8988T (cell line): ENCODE measurements around the gene TICAM1.
"Not testable (repeated sequence)": the region's sequence is repeated elsewhere in the genome, so short reads cannot be mapped to it uniquely, and the experiment has no call there.

Experiments
- DNase-seq: peaks from one replicate; pipeline ENCODE4 v3.0.0; 2011

The TICAM1 gene

DNA sequence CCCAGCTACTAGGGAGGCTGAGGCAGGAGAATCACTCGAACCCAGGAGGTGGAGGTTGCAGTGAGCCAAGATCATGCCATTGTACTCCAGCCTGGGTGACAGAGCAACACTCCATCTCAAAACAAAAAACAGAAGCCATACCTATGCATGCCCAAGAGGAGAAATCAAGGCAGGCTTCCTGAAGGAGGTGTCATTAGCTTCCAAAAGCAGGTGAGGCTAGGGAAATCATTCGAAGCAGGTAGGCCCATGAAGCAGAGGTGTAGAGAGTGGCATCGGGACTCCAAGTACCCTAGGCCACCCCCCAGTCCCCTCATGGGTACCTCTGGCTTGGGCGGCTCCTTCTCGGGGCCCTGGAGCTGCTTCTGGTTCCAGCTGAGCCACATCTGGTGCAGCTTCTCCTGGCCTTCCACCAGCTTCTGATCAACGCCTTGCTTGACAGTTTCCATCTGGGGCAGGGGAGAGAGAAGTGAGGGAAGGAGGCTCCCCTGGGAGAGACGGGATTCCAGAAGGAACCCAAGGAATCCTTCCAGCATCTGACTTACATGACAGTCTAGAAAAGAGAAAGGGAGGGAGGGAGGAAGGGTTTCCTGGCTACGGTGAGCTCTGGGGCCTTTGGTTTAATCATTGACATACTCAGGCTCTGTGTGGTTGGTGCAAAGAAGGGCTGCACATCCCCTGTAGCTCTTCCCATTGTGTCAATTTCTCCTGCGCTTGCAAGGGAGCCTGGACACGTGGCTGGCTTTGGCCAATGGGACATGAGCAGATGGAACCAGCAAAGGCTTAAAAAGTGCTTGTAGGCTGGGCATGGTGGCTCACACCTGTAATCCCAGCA, 13.1 kb upstream of the TICAM1 start:
- DNase-seq = no peak

DNA sequence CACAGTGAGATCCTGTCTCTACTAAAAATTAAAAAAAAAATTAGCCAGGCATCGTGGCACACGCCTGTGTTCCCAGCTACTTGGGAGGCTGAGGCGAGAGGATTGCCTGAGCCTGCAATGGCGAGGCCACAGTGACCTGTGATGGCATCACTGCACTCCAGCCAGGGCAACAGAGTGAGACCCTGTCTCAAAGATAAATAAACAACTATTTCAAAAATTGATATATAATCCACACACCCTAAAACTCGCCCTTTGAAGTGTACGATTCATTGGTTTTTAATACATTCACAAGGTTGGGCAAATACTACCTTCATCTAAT, 12.1 kb upstream of the TICAM1 start:
- DNase-seq = no peak

DNA sequence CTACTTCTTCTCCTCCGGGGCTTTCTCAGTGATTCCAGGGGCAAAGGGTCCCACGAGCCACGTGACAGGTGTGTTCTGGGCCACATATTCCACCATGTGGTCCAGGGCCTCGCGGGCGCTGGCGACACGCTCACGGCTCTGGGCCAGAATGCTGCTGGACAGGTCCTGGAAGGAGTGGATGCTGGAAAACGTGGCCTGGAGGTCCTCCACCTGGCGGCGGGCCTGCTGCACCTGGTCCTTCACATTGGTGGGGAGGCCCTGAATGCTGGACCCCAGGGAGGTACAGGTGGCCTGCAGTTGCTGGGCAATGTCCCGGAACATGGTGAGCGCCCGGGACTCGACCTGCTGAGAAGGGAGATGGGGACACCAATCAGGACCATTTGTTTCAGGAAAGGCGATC, 7.7 kb upstream of the TICAM1 start:
- DNase-seq = no peak

DNA sequence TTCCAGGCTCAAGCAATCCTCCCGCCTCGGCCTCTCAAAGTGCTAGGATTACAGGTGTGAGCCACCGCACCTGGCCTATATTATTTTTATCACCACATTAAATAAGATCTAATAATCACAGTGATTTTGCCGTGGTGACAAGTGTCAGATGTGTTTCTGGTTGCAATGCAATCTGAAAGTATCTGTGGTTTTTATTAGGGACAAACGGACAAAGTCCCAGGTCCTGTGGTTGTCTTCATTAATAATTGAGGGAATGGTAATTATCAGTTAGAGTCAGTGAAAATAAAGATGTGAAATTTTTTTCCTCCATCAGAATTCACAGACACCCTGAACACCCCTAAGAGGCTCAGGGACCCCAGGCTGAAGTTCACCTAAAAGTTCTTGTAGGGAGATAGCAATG, 1.3 kb upstream of the TICAM1 start:
- no peak for DNase-seq

DNA sequence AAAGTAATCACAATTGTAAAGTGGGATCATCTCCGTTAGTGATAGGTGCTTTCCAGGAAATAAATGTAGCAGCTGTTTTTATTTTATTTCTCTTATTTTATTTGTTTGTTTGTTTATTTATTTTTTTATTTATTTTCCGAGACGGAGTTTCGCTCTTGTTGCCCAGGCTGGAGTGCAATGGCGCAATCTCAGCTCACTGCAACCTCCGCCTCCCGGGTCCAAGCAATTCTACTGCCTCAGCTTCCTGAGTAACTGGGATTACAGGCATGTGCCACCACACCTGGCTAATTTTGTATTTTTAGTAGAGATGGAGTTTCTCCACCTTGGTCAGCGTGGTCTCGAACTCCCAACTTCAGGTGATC, 448 bp upstream of the TICAM1 start:
- not testable (repeated sequence) for DNase-seq

DNA sequence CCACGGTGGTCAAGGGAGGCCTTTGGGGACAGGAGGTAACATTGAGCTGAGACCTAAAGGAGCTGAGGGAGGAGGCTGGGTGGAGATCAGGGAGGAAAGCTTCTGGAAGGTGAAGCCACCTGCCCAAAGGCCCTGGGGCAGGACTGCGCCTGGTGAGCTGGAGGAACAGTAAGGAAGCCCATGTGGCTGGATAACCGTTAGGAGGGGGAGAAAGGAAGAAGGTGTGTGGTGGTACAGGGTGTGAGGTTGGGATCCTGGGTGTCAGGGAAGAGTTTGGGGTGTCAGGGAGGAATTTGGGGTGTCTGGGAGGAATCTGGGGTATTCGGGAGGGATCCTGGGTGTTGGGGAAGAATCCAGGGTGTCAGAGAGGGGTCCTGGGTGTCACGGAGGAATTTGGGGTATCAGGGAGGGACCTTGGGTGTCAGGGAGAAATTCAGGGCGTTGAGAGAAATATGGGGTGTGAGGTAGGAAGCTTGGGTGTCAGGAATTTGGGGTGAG, 695 bp downstream of the TICAM1 start:
- no peak for DNase-seq

DNA sequence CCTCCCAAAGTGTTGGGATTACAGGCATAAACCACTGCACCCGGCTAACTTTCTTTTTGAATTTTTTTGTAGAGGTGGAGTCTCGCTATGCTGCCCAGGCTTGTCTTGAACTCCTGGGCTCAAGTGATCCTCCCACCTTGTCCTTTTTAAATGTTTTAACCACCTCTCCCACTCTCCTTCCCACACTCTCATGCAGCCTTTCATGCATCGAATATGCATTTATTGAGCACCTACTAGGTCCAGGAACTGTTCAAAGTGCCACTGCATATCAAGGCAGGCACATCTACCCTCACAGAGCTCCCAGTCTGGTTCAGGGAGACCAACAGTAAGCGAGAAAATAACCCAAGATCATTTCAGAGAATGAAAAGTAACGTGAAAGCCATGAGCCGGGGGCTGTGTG, 1.2 kb downstream of the TICAM1 start:
- no peak for DNase-seq

DNA sequence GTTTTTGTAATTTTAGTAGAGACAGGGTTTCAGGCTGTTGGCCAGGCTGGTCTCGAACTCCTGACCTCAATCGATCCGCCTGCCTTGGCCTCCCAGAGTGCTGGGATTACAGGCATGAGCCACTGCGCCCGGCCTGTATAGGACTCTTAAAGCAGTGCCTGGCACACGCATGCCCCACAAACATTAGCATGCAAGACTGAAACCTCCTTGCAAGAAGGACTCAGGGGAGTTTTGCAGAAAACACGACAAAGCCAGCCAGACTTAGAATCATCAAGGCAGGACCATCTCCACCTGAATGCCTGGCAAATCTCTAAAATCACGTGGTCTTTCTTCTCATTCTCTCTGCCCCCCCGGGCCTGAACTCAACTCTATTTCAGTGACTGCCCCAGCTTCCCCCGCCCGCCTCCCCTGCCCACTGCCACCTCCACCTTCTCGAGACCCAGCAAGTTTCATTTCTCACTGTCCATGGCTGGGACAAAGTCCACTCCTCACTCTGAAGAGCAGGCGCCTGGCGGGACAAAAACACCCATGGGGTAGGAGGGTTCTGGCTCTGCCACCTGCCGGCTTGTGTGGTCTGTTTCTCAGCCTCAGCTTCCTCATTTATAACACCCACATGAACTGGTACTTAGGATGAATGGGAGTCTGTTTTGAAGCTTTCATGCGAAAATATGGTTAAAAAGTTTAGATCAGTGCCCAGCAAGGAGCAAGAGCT, 2.4 kb downstream of the TICAM1 start:
- DNase-seq = no peak

DNA sequence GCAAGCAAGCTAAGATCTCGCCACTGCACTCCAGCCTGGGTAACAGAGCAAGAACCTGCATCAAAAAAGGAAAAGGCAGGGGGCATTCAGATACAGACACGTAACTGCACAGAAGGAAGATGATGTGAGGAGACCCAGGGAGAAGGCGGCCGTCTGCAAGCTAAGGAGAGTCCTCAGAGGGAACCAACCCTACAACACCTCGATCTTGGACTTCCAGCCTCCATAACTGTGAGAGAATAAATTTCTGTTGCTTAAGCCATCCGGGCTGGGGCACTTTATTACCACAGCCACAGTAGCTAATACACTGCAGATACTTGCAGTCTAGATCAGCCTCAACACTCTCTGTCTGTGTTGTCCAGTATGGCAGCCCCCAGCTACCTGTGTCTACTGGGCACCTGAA, 7.9 kb downstream of the TICAM1 start:
- DNase-seq = no peak

DNA sequence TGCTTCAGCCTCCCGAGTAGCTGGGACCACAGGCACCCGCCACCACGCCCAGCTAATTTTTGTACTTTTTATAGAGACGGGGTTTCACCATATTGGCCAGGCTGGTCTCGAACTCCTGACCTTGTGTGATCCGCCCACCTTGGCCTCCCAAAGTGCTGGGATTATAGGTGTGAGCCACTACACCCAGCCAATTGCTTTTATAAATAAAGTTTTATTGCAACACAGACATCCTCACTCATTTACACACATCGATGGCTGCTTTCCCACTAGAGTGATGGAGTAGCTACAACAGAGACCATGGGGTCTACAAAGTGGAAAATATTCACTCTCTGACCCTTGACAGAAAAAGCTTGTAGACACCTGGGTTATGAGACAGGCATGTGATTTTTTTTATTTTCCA, 9.2 kb downstream of the TICAM1 start:
- not testable (repeated sequence) for DNase-seq

DNA sequence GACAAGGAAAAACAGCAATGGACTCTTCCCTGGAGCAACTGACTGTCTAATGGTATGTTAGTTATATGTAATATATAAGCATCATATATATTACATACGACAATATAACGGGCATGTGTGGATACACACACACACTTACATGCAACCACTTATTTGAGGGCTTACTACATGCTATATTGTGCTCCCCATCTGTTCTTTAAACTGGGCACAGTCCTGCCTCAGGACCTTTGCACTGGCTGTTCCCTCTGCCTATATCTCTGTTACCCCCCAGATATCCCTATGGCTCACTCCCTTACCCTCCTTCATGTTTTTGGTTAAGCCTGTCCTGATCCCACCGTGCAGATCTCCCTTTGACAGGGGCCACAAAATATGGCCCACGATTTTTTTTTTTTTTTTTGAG, 10.2 kb downstream of the TICAM1 start:
- no peak for DNase-seq

DNA sequence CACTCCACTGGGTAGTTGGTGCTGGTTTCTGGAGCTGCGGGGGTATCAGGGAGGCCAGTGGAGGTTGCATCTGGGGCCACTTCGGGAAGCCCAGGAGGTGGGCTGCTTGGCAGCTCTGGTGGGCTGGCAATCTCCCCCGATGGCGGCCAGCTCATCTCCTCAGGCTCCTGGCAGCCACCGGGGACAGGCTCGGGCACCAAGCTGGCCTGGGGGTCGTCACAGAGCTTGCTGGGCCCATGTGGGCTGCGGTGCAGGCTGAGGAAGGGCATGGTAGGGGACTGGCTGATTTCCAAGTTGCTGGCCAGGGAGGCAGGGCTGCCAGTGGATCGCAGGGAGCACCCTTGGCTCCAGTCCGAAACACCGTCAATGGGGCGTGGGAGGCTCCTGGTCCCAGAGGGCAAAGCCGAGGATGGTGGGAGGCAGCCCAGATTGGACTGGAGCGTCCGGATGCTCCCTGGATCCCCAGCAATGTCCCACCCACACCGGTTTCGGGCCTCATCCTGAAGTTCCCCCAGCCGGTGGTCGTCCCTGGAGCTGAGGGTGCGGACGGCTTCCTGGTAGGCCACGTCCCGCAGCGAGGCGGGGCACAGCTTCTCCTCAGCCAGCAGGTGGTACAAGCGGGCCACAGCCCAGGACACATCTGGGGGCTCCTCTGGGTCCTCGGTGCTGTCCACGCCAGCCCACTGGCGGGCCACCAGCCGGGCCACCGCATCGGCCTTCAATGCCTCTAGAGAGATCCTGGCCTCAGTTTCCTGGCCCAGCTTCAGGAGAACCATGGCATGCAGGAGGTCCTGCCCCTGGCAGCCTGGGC, 13.8 kb downstream of the TICAM1 start:
- no peak for DNase-seq

DNA sequence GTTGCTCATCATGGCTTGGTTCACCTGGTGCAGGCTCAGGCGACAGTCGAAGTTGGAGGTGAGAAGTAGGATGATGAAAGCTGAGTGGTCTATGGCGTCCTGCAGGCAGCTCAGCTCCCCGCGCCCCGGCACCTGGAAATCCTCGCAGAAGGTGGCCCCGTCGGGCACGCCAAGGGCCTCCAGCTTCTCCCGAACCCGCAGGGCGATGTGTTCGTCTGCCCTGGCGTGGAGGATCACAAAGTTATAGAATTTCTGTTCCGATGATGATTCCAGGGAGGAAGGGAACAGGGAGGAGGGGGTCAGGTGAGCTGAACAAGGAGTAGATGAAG, 14.6 kb downstream of the TICAM1 start:
- no peak for DNase-seq

DNA sequence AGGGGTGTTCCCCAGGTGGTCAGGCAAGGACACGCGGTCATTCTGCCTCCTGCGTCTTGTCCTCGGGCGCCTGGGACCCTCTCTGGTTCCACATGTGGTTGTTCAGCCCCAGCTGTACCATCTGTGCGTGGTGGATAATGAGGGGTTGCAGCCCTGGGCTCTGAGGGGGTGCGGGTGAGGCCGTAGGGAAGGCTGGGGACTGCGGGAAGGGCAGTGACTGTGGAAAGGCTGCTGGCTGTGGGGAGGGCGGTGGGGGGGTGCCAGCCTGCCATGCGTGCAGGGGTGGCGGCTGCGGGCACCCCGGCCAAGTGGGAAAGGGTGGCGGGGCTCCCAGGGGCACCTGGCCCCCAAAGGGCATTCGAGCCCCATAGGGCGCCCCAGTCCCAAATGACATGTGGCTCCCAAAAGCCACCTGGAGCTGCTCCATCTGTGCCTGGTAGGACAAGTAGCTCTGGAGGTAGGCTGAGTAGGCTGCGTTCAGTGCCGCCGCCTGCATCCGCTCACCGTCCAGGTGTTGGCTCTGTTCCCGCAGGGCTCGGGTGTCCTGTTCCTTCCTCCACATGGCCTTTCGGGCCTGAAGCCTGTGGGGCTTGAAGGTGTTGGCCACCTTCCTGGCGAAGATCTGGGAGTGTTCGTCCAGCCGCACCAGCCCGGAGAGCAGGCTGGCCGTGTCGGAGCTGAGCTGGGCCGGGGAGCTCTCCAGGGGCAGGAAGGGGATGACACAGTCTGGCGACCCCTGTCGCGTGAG, 15.1 kb downstream of the TICAM1 start:
- no peak for DNase-seq

DNA sequence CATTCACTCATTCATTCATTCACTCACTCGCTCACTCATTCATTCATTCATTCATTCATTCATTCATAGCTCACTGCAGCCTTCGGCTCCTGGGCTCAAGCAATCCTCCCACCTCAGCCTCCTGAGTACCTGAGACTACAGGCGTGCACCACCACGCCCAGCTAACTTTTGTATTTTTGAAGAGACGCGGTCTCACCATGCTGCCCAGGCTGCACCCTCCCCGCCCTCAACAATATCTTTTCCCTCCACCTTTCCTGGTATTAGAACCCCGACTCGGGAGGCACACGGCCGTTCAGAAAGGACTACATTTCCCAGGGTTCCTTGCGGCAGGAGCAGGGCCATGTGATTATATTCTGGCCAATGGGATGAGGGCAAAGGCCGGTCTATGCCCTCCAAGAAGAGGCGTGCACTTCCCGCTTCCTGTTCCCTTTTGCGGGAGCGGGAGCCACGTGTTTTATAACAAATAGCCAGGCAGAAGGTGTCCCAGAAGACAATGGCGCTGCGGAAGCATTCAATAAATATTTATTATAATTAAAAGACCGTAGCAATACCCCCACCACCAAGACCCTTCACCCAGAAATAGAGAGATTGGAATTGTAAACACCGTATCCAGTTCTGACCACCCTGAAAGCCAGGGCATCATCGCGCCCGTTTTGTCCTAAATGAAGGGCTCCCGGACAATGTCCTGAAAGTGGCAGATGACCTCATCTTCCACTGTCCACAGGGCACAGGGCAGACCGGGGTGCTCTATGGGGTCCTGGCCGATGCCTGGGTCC, 15.9 kb downstream of the TICAM1 start:
- DNase-seq = peak; percentile 77

DNA sequence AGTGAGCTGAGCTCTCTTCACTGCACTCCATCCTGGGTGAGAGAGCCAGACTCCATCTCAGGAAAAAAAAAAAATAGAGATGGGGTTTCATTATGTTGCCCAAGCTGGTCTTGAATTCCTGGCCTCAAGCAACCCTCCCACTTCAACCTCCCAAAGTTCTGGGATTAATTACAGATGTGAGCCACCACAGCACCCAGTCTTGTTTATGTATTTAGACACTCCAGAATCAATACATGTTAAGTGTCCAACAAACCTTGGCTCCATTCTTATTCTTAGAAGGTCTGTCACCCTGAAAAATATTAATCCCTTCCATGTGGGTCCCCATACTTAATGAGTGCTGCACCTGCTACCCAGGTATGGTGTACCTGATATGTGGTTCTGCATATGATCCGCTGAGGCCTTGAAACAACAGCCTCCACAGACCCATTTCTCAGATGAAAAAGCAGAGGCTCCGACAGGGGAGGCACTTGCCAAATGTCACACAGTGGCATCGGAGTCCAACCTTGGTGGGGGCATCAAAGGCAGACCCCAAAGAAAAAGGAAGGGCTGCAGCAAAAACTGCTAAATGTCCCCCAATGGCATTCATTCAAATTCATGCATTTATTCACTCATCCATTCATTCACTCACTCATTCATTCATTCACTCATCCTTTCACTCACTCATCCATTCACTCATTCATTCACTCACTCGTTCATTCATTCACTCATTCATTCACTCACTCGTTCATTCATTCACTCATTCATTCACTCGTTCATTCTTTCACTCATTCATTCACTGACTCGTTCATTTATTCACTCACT, 16.7 kb downstream of the TICAM1 start:
- DNase-seq = no peak

DNA sequence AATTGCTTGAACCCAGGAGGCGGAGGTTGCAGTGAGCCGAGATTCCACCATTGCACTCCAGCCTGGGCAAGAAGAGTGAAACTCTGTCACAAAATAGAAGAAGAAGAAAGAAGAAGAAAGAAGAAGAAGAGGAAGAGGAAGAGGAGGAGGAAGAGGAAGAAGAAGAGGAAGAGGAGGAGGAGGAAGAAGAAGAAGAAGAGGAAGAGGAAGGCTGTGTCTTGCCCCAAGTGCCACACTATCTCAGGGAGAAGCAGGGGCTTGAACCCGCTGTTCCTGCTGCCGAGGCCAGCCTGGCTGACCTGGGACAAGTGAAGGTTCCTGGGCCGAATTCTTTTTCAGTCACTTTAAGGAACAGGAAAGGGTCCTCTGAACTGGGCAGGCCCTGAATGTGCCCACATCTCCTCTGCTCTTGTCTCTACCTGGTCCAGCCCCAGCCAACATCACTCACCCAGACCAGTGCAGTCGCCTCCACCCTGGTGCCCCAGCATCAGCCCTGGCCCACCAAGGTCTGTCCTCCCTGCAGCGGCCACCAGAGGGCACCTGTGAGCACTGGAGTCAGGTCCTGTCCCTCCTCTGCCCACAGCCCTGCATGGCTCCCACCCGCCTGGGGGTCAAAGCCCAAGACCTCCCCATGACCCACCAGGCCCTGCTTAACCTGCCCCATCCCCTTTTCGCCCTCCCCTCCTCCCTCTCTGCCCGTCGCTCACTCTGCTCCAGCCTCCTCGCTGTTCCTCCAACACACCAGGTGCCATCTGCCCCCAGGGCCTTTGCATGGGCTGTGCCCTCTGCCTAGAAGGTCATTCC, 20.0 kb downstream of the TICAM1 start:
- DNase-seq = no peak

DNA sequence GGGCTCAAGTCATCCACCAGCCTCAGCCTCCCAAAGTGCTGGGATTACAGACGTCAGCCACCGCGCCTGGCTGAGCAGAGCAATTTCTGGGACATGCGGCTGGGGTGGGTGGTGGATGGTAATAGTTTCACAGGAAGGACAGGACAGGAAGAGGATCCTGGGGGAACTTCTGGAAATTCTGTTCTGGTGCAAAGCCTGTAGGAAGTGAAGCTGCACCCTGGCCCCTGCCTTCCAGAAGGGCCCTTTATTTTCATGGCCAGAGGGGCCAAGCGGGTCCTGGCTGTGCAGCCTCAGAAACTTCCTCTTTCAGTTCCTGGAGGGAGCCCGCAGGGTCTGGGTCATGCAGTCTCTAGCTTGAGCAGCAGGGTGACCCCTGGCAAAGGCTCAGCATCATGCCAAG, 24.3 kb downstream of the TICAM1 start:
- no peak for DNase-seq

DNA sequence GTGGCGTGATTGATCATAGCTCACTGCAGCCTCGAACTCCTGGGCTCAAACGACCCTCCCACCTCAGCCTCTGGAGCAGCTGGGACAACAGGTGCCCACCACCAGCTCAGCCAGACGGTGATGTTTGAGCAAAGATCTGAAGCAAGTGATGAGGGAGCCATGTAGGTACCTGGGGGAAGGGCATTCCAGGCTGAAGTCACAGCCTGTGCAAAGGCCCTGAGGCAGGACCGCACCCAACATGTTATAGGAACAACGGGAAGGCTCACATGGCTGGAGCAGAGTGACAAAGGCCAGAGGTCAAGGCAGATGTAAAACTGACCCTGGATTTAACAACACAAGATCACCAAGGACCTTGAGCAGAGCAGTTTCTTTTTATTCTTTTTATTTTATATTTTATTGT, 25.1 kb downstream of the TICAM1 start:
- DNase-seq = no peak

DNA sequence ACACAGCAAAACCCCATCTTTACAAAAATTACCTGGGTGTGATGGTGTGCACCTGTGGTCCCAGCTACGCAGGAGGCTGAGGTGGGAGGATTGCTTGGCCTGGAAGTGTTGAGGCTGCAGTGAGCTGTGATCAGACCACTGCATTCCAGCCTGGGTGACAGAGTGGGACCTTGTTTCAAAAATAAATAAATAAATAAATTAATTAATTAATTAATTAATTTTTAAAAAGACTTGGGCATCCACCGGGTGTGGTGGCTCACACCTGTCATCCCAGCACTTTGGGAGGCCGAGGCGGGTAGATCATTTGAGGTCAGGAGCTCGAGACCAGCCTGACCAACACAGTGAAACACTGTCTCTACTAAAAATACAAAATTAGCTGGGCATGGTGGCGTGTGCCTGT, 26.4 kb downstream of the TICAM1 start:
- not testable (repeated sequence) for DNase-seq
